HEK293T (cell line): ENCODE results near the gene RUNDC1.

Source experiments
- CTBP1 ChIP-seq: fragments of 450-650 bp; IDR thresholded peaks from 2 replicates; pipeline ENCODE4 v1.6.1; 2016; ENCODE audit warnings: borderline replicate concordance
- ELF4 ChIP-seq: fragments of 450-650 bp; IDR thresholded peaks from 2 replicates; pipeline ENCODE4 v1.6.1; 2017; ENCODE audit warnings: antibody characterized with exemption
- FOXM1 ChIP-seq: fragments of 450-650 bp; IDR thresholded peaks from 2 replicates; pipeline ENCODE4 v1.6.1; 2017; ENCODE audit warnings: mild to moderate bottlenecking, borderline replicate concordance
- HDGF ChIP-seq: fragments of 450-650 bp; IDR thresholded peaks from 2 replicates; pipeline ENCODE4 v1.6.1; 2017; ENCODE audit warnings: antibody characterized with exemption, borderline replicate concordance
- PKNOX1 ChIP-seq: fragments of 450-650 bp; IDR thresholded peaks from 2 replicates; pipeline ENCODE4 v1.6.1; 2016
- SP1 ChIP-seq: fragments of 450-650 bp; IDR thresholded peaks from 2 replicates; pipeline ENCODE4 v1.6.1; 2017

GRCh38 chr17:43003542-43004172 lies 23.3 kb downstream of the RUNDC1 start:
- TF ChIP-seq CTBP1 (no peak), ELF4 (no peak), PKNOX1 (no peak), HDGF (no peak), FOXM1 (no peak), SP1 (no peak)
